Esophagus muscularis mucosa (tissue), 4 donors: Measurements from ENCODE around the gene GJC2. TPM values are rescaled to one million over a fixed set of nuclear protein-coding genes. Genes with fewer than 3 reads are reported as not detected.
A peak's percentile ranks its signal among the peaks of the same experiment; 100 is the strongest.

Source experiments
- DNase-seq: peaks from one replicate; pipeline ENCODE4 v3.0.0-alpha.2; 2017; ENCODE audit errors: extremely low spot score
- H3K27ac ChIP-seq, 4 donors: fragments of 200-600 bp; sonication (generic); replicated peaks in 1 of 4; 1 replicate in 3 of 4; 2 replicates in 1 of 4; pipeline ENCODE4 v1.5.1; 2016 to 2019; ENCODE audit warnings: mild to moderate bottlenecking in 1 of 4
- H3K27me3 ChIP-seq, 4 donors: fragments of 200-600 bp; sonication (generic); one replicate each; pipeline versions ENCODE4 v1.5.1 to v1.6.0; 2016 to 2019
- H3K36me3 ChIP-seq, 4 donors: fragments of 200-600 bp; sonication (generic); one replicate each; pipeline ENCODE4 v1.5.1; 2016 to 2019
- H3K4me1 ChIP-seq, 4 donors: fragments of 200-600 bp; sonication (generic); one replicate each; pipeline ENCODE4 v1.5.1; 2016 to 2019
- H3K4me3 ChIP-seq, 4 donors: fragments of 200-600 bp; sonication (generic); 1 replicate in 2 of 4; 2 replicates in 2 of 4; pipeline ENCODE4 v1.5.1; 2016 to 2019; ENCODE audit warnings: mild to moderate bottlenecking in 4 of 4, moderate library complexity in 1 of 4
- H3K9me3 ChIP-seq, 4 donors: fragments of 200-600 bp; sonication (generic); 1 replicate in 3 of 4; 2 replicates in 1 of 4; pipeline ENCODE4 v1.5.1; 2016 to 2019
- EP300 ChIP-seq: sonication (generic); formaldehyde crosslinking; IDR thresholded peaks from one replicate; pipeline ENCODE4 v1.6.1; 2017; ENCODE audit warnings: antibody characterized with exemption
- POLR2A ChIP-seq: fragments of 450-650 bp; IDR thresholded peaks from one replicate; pipeline ENCODE4 v1.6.1; 2017; ENCODE audit warnings: antibody characterized with exemption, moderate library complexity, mild to moderate bottlenecking, low read depth
- POLR2AphosphoS5 ChIP-seq, 2 donors: sonication (generic); formaldehyde crosslinking; IDR thresholded peaks; one replicate each; pipeline ENCODE4 v1.6.1; 2017; ENCODE audit warnings: antibody characterized with exemption in 2 of 2
- WGBS: methylation state at CpG from one replicate; pipeline ENCODE4 v1.1.5; 2018; 5-methylcytosine and 5-hydroxymethylcytosine counted together
- intact Hi-C: fragments of 100-400 bp; cut with DNase I; formaldehyde crosslinking; loops from one replicate; pipeline ENCODE4 v1.15.1; 2023
- total RNA-seq, 4 donors: library from RNA; depleted of rRNA; stranded (reverse); fragments of >200 nt; gene quantifications; one replicate each; pipeline versions ENCODE4 v1.1.0 to v1.2.1, GENCODE V29; 2016
- TF ChIP-seq, protein P1 (sequence below), 3 experiments: fragments of 200-600 bp in 2 of 3; fragments of 450-650 bp in 1 of 3; sonication (generic) in 2 of 3; IDR thresholded peaks; one replicate each; pipeline ENCODE4 v1.5.1; 2017 to 2019; ENCODE audit warnings: antibody characterized with exemption in 3 of 3, mild to moderate bottlenecking in 2 of 3, moderate library complexity in 1 of 3

Gene GJC2
- total RNA-seq, 4 donors from 2014 or later, result 6.0 to 11.3 (median 7.8) TPM

DNA sequence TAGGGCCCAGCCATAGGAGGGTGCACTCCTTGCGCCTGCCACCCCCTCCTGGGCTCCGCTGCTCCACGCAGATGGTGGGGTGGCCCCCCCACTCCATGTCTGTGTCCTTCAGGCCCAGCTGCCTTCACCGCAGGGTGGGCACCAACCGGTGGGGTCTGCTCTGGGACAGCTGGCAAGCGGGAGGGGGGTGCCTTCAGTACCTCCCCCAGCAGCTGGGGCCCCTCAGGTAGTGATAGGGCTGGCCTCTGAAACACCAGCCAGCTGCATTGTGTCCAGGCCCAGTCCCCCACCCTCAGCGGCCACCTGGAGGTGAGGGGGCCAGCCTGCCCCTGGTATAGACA is 360 bp downstream of the GJC2 start:
- no peak for TF ChIP-seq POLR2AphosphoS5 (IDR thresholded peaks at IDR 0.05)
- TF ChIP-seq, protein P1, sequence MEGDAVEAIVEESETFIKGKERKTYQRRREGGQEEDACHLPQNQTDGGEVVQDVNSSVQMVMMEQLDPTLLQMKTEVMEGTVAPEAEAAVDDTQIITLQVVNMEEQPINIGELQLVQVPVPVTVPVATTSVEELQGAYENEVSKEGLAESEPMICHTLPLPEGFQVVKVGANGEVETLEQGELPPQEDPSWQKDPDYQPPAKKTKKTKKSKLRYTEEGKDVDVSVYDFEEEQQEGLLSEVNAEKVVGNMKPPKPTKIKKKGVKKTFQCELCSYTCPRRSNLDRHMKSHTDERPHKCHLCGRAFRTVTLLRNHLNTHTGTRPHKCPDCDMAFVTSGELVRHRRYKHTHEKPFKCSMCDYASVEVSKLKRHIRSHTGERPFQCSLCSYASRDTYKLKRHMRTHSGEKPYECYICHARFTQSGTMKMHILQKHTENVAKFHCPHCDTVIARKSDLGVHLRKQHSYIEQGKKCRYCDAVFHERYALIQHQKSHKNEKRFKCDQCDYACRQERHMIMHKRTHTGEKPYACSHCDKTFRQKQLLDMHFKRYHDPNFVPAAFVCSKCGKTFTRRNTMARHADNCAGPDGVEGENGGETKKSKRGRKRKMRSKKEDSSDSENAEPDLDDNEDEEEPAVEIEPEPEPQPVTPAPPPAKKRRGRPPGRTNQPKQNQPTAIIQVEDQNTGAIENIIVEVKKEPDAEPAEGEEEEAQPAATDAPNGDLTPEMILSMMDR (IDR thresholded peaks at IDR 0.05), result no peak
- no peak for TF ChIP-seq POLR2A
- no peak for TF ChIP-seq EP300
- no peaks in the 10 kb centered on the region for H3K27me3 ChIP-seq
- H3K4me3 ChIP-seq, result peak overlapping the region; percentile 44 to 57 (median 49)
- H3K9me3 ChIP-seq, result no peaks in the 10 kb centered on the region
- whole genome bisulfite sequencing, result 30% methylated on average over 2 of the region's 7 CpGs
- H3K4me1 ChIP-seq, result peaks cover 51 to 77% (median 69%) of the 10 kb centered on the region in 4 donors
- intact Hi-C loops, result no loop called here
- peak overlapping the region; percentile 85 to 95 (median 90) for H3K27ac ChIP-seq
- DNase-seq, result no peak
- peaks cover 7 to 45% (median 42%) of the 10 kb centered on the region in 4 donors for H3K36me3 ChIP-seq

DNA sequence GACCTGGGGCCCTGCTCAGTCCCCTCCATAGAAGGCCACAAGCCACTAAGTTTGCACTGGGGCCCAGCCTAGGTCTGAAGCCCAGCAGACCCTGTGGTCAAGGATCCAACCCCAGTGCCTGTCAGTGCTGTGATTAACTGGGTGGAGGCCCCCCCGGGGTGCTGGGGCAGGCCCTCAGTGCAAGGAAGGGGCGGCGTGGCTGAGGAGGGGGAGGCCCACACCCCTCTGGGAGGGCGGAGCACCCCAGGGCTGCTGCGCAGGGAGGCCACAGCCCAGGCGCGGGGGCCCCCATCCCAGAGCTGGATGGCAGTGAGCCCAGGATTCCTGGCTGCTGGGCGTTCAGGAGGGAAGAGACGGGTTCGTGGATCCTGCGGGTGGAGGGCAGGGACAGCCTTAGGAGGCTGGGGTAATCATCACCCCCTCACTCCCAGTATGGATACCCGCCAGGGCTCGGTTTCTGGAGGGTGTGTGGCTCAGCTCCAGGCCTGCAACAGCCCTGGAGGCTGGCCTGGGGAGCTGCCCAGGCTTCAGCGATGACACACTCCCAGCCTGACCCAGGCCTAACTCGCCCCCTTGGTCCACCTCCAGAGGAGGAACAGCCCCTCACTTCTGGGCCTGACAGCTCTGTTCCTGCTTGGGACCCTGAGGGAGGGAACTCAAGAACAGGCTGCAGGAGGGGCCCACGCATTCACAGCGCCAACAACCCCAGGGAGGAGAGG is 890 bp downstream of the GJC2 start:
- intact Hi-C loops, result no loop called here
- peak overlapping the region; percentile 44 to 57 (median 49) for H3K4me3 ChIP-seq
- H3K4me1 ChIP-seq, result peaks cover 48 to 72% (median 64%) of the 10 kb centered on the region in 4 donors

DNA sequence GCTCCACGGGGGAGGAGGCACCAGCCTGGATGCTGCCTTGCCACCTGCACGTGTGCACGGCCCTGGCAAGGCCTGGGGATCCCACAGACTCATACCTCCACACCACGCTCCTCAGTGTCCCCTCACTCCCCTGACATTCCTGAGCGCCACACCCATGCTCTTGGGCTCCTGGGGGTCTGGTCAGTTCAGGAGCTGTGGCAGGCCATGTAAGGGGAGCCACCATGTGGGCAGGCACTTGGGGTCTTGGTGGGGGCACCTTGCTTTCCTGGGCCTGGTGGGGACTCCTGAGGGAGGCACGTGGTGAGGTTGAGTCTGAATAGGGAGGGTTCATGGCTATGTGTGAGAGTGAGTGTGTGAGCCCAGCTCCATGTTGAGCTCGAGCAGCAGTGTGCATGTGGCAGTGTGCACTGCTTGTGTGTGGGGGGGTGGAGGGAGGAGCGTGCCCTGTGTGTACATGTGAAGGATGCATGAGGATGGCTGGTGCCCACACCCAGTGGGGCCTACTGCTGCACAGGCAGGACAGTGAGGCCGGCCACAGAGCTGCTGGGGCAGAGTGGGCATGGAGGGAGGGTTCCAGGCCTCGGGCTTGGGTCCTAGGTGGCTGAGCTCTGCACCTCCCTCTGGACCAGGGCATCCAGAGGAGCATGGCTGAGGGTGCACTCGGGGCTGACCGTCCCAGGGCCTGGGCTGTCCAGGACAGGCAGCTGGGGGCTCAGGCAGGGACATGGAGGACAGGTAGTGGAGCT is 1.6 kb downstream of the GJC2 start:
- DNase-seq, result no peak
- Histone ChIP-seq H3K4me1 (peaks cover 46 to 66% (median 61%) of the 10 kb centered on the region in 4 donors), H3K4me3 (peak overlapping the region; percentile 44 to 57 (median 49)), H3K36me3 (peaks cover 2 to 33% (median 29%) of the 10 kb centered on the region in 4 donors), H3K27me3 (no peaks in the 10 kb centered on the region), H3K27ac (peak overlapping the region; percentile 85 to 95 (median 90)), H3K9me3 (no peaks in the 10 kb centered on the region)
- TF ChIP-seq POLR2AphosphoS5 (IDR thresholded peaks at IDR 0.05) (no peak), POLR2A (no peak), EP300 (no peak)
- TF ChIP-seq, protein P1 (IDR thresholded peaks at IDR 0.05), result no peak
- intact Hi-C loops, result no loop called here
- WGBS, result 62% methylated on average over 11 of the region's 12 CpGs

More for the DNA sequence above, 890 bp downstream of the GJC2 start:
- Histone ChIP-seq H3K36me3 (peaks cover 7 to 41% (median 37%) of the 10 kb centered on the region in 4 donors), H3K9me3 (no peaks in the 10 kb centered on the region), H3K27me3 (no peaks in the 10 kb centered on the region), H3K27ac (peak overlapping the region; percentile 85 to 95 (median 90))
- DNase-seq, result no peak
- TF ChIP-seq POLR2A, result no peak
- TF ChIP-seq, protein P1 (IDR thresholded peaks at IDR 0.05), result no peak
- TF ChIP-seq EP300, result no peak
- TF ChIP-seq POLR2AphosphoS5 (IDR thresholded peaks at IDR 0.05), result peak; percentile 41 to 47
- WGBS, result 25% methylated on average over 17 of the region's 17 CpGs

DNA sequence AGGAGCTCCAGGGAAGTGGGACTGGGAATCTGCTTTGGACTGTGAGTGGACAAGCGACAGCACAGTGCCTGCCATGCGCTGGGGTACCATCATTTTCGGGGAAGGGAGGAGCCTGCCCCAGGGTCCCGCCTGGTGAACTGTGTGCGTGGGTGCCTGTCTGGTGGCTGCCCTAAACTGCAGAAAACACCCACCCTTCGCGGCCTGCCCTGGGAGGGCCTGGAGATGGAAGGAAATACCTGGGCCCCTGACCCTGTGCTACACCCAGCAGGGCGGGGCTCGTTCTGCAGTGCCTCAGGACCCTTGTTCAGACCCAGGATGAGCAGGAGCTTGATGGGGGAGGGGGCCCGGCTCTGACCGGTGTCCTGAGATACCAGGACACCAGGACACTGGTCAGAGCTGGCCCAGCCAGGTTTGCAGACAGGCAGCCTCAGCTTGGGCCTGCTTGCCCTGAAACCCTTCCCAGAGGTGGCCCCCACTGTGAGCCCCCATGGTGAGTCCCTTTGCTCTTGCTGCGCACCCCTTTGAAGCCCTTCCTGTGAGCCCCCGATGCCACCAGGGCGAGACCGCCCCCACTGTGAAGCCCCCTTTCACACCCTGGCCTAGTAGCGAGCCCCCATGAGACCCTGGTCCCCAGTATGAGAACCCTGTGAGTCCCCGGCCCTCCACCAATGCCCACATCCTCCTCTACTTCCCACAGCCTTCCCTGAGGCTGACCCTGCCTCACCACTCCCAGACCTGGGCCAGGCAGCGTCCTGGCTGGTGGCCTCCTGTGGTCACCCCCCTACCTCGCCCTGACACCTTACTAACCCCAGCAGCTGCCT is 2.6 kb downstream of the GJC2 start:
- Histone ChIP-seq H3K27ac (peak overlapping the region; percentile 50 to 95 (median 90)), H3K4me1 (peaks cover 46 to 67% (median 57%) of the 10 kb centered on the region in 4 donors), H3K4me3 (no peak overlapping the region), H3K9me3 (no peaks in the 10 kb centered on the region), H3K27me3 (no peaks in the 10 kb centered on the region), H3K36me3 (peaks cover 0 to 24% (median 20%) of the 10 kb centered on the region in 4 donors)
- intact Hi-C loops, result no loop called here
- WGBS, result 91% methylated on average over 12 of the region's 19 CpGs
- TF ChIP-seq, protein P1 (IDR thresholded peaks at IDR 0.05), result no peak
- no peak for TF ChIP-seq POLR2A
- TF ChIP-seq POLR2AphosphoS5 (IDR thresholded peaks at IDR 0.05), result no peak
- no peak for TF ChIP-seq EP300
- no peak for DNase-seq
